Activated naive CD4-positive, alpha-beta T cell treated with anti-CD3 and anti-CD28 coated beads, Interleukin-2, amount 50 U/mL, for 24 hours (primary cell): Measurements from ENCODE around the gene FAM3B.
"Not testable (repeated sequence)": the region's sequence is repeated elsewhere in the genome, so short reads cannot be mapped to it uniquely, and the experiment has no call there.

Experiments
- H3K27ac Mint-ChIP-seq: one replicate; pipeline ENCODE4 v1.8.0; 2021; ENCODE audit warnings: mild to moderate bottlenecking, mixed read lengths
- H3K27me3 Mint-ChIP-seq: one replicate; pipeline ENCODE4 v1.8.0; 2021; ENCODE audit warnings: mixed read lengths
- H3K36me3 Mint-ChIP-seq: one replicate; pipeline ENCODE4 v1.8.0; 2021; ENCODE audit warnings: mixed read lengths
- H3K4me1 Mint-ChIP-seq: one replicate; pipeline ENCODE4 v1.8.0; 2021; ENCODE audit warnings: mixed read lengths
- H3K4me3 Mint-ChIP-seq: one replicate; pipeline ENCODE4 v1.8.0; 2021; ENCODE audit warnings: mild to moderate bottlenecking, mixed read lengths
- H3K9me3 Mint-ChIP-seq: one replicate; pipeline ENCODE4 v1.8.0; 2021; ENCODE audit warnings: mixed read lengths

Gene FAM3B

DNA sequence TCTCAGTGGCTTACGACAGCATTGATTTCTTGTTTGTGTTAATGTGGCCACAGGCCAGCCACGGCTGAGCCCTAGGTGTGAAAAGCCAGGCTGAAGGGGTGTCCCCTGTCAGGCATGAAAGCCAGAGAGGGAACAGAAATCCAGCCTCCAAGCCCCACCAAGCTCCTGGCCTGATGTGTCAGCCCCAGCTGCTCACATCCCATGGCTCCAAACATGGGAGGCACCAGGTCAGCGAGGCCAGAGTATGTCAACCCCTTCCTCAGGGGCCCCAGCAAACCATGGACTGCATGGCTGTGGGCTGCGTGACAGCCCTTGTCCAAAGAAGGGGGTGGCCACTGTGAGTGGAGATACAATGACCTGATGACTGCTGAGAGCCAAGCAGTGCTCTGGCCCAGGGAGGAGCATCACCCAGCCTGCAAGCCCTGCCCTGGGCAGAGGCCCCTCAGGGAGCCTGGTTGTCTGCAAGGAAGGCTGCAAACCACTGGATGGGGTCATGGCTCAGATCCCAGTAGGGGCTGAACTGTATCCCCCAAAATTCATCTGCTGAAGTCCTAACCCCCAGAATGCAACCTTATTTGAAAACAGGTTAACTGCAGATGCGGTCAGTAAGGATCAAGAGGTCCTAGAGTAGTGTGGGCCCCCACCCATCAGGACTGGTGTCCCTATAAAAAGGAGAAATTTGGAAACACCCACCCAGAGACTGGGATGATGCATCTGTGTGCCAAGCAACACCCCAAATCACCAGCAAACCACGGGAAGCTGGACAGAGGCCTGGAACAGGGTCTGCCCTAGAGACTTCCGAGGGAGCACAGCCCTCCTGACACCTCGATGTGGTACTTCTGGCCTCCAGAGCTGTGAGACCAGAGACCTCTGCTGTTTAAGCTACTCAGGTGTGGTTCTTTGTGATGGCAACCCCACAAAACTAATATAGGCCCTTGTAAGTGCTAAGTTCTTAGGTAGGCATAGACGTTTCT, 41.9 kb downstream of the FAM3B start:
- H3K4me1 Mint-ChIP-seq, result peaks cover 27% of the 10 kb centered on the region
- H3K4me3 Mint-ChIP-seq, result no peak overlapping the region
- no peaks in the 10 kb centered on the region for H3K9me3 Mint-ChIP-seq
- H3K27me3 Mint-ChIP-seq, result no peaks in the 10 kb centered on the region
- no peak overlapping the region for H3K27ac Mint-ChIP-seq
- no peaks in the 10 kb centered on the region for H3K36me3 Mint-ChIP-seq

DNA sequence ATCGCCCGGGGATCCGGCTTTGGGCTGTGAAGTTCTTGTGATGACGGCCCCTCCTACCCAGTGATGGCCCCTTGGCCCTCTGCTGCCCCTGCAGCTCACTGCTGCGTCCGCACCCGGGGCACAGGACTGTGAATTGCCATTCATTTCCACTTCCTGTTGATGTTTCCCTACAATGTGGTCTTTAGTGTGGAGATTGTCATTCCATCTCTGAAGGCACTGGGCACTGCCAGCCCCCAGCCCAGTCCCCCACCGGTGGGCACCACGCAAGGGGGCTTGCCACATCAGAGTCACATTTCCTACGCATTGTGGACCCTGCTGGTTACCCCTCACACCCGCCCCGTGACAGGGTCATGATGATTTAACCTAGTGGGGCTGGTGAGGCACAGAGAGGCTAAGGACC, 42.7 kb downstream of the FAM3B start:
- Mint-ChIP-seq H3K27me3 (no peaks in the 10 kb centered on the region), H3K4me3 (no peak overlapping the region), H3K4me1 (peaks cover 35% of the 10 kb centered on the region), H3K27ac (no peak overlapping the region), H3K36me3 (no peaks in the 10 kb centered on the region), H3K9me3 (no peaks in the 10 kb centered on the region)

DNA sequence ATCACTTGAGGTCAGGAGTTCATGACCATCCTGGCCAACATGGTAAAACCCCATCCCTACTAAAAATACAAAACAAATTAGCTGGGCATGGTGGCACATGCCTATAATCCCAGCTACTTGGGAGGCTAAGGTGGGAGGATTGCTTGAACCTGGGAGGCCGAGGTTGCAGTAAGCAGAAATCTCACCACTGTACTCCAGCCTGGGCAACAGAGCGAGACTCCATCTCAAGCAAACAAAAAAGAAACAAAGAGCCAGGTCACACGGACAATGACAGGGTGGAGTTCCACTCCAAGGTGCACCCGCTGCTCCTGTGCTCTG, 43.1 kb downstream of the FAM3B start:
- H3K9me3 Mint-ChIP-seq, H3K27ac Mint-ChIP-seq: not testable (repeated sequence)

DNA sequence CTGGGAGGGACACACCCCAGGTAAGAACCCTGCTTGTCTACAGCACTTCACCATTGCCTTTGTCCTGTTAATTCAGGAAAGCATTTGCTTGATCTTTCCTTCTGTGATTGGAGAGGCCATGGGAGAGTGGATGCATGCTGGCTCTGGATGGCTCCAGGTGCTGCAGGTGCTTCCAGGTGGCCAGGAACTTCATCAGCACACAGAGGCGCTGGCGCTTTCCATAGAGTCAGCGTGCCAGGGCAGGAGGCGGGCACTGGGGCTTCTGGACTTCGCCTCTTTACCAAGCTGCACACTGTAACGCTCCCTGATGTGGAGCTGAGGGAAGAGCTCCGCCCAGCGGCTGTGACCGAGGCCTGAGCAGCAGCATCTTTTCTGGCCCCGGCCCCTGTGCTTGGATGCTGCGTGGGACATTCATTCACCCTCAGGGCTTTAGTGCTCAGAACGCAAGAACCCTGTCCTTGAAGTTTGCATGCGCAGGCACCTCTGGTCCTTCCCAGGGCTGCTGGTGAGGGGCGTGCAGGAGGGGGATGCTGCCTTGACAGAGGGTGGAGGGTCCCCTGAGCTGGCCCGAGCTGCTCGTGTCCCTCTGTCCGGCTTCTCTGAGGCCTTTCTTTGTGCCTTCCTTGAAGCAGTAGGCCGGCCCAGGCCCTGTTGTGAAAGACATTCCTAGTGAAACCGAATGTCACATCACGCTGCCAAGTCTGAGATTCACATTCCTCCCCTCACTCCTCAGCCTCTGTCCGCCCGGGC, 43.6 kb downstream of the FAM3B start:
- Mint-ChIP-seq H3K9me3 (no peaks in the 10 kb centered on the region), H3K4me1 (peaks cover 44% of the 10 kb centered on the region)

More for the DNA sequence above, 43.1 kb downstream of the FAM3B start:
- H3K27me3 Mint-ChIP-seq, H3K4me3 Mint-ChIP-seq, H3K36me3 Mint-ChIP-seq: not testable (repeated sequence)
- peaks cover 39% of the 10 kb centered on the region for H3K4me1 Mint-ChIP-seq

DNA sequence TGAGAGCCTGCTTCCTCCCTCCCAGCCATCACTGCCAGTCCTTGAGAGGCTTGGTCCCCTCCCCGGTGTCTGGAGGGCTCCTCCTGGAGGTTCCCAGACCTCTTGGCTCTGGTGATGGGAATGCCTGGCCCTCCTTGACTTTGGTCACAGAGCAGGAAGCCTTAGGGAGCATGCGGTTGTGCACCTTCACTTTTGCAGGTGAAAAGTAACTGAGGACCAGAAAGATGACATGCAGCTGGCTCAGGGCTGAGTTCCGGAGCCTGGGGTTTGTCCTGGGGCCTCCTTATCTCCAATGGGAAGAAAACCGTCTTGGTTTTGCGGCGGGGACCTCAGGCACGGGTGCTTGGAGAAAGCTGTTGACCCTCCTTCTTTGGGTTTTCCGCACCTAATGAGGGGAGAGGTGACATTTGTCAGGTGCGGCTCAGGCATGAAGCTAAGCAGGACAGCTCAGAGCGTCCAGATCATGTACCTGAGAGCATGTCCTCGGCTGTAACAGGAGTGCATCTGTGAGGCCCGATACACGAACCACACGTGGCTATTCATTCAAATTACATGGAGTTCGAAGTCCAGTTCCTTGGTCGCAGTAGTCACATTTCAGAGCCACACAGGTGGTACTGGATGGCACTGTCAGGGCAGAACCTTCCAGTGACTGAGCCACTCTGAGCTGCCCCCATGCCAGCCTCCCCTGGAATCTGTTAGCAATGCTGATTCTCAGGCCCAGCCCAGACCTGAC, 44.6 kb downstream of the FAM3B start:
- Mint-ChIP-seq H3K4me1 (peaks cover 54% of the 10 kb centered on the region), H3K9me3 (no peaks in the 10 kb centered on the region), H3K27me3 (no peaks in the 10 kb centered on the region), H3K27ac (peak overlapping the region; percentile 99), H3K36me3 (peaks cover 2% of the 10 kb centered on the region), H3K4me3 (peak overlapping the region; percentile 93)

More for the DNA sequence above, 43.6 kb downstream of the FAM3B start:
- no peak overlapping the region for H3K27ac Mint-ChIP-seq
- H3K27me3 Mint-ChIP-seq, result no peaks in the 10 kb centered on the region
- H3K4me3 Mint-ChIP-seq, result no peak overlapping the region
- peaks cover under 1% of the 10 kb centered on the region for H3K36me3 Mint-ChIP-seq

DNA sequence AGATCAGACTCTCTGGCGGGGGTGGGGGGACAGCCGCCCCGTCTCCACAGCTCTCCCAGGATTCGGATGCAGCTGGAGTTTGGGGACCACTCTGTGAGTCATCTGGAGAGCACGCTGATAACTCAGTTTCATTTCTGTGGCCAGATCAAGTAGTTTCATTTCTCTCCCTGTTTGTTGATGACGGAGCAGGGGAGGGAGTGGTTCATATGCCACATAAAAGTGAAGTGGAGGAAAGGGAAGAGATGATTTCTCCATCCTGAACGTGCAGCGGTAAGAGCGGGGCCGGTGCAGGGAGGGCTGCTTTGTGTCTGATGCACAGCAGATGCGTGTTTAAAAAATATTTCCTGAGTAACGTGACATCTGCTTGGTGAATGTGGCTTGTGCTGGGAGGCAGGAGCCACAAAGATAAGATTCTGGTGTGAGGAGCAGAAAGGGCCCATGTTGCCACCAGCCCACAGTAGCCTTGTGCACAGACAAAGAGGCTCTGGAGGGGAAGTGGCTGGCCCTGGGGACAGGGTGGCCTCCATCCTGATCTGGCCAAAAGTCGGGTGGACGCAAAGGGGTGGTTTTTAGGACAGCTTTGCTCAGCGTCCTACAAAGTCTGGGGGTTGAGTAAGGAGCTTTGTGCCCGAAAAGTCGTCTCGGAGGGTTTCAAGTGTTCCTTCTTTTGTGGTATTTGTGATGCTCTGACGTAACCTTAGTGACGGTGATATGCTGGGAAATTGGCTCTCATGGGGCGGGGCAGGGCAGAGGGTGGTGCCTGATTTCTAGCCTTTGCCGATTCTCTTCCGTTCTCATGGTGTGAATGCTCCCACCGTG, 45.4 kb downstream of the FAM3B start, which contains the start of gene MX2:
MX2 (plus strand) TSS at position 242 of the 819 bp plus-strand sequence. CDS start 14,880 bp downstream, outside the sequence.
- H3K9me3 Mint-ChIP-seq, result no peaks in the 10 kb centered on the region
- H3K27ac Mint-ChIP-seq, result peak within 1 kb of the TSS; percentile 99
- peaks cover 5% of the 10 kb centered on the region for H3K36me3 Mint-ChIP-seq
- no peaks in the 10 kb centered on the region for H3K27me3 Mint-ChIP-seq
- H3K4me3 Mint-ChIP-seq, result peak within 1 kb of the TSS; percentile 93
- peaks cover 62% of the 10 kb centered on the region for H3K4me1 Mint-ChIP-seq

DNA sequence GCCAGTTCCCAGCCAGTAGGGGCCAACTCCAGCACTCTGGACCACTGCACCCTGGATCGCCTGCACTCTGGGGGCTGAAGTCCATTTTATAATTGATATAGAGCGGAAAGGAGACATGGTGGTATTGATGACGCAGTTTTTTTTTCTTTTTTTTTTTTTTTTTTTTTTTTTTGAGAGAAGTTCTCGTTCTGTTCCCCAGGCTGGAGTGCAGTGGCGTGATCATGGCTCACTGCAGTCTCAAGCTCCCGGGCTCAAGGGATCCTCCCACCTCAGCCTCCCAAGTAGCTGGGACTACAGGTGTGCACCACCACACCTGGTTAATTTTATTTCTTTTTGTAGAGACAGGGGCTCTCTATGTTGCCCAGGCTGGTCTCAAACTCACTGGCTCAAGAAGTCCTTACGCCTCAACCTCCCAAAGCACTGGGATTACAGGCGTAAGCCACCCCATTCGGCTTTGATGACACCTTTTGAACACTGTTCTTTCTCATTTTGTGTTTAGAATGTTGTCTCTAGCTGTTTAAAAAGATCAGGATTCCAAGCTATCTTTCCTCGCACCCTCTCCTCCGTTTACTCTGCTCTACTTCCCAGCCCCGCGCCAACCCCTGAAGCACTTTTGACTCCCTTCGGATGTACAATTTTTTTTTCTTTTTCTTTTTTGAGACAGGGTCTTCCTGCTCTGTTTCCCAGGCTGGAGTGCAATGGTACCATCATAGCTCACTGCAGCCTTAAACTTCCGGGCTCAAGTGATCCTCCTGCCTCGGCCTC, 46.2 kb downstream of the FAM3B start:
- H3K4me1 Mint-ChIP-seq, result peaks cover 68% of the 10 kb centered on the region
- peaks cover 6% of the 10 kb centered on the region for H3K36me3 Mint-ChIP-seq
- H3K9me3 Mint-ChIP-seq, result no peaks in the 10 kb centered on the region
- no peaks in the 10 kb centered on the region for H3K27me3 Mint-ChIP-seq
- peak overlapping the region; percentile 99 for H3K27ac Mint-ChIP-seq
- H3K4me3 Mint-ChIP-seq, result peak overlapping the region; percentile 93

DNA sequence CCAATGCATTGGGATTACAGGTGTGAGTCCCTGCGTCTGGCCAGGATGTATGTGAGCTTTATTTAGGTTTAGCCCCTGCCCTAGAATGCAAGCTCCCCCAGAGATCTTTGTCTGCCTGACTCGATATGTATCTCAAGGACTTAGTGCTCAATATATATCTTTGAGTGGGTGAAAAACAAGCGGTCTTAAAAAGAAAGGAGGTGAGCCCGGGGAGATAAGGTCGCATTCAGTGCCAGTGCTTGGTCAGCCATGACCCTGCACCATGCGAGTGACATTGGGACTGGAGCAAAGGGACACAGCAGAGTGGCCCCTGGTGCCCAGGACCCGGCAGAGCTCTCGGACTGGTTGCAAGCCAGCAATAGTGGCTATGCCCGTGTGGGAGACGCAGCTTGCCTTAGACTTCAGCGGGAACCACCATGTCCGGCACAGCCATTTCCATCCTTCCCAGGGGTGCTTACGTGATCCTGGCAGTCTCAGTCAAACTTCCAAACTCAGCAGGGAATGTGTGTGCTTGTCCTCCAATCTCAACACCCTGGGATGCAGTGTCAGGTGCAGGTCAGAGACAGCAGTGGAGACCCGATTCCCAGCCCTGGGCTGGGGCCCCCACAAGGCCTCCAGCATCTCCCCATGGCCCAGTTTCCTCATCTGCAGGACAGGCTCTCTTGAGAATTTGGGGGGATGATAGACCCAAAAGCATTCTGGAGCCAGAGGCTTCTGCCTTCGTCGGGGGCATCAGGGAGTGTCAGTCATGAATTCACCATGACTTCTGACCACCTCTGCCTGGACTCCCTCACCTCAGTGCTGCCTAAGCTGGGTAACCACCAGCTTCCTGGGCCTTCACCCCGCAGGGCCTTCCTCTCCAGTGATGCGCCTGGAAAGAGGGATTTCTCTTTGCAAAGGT, 47.0 kb downstream of the FAM3B start:
- H3K9me3 Mint-ChIP-seq, result no peaks in the 10 kb centered on the region

DNA sequence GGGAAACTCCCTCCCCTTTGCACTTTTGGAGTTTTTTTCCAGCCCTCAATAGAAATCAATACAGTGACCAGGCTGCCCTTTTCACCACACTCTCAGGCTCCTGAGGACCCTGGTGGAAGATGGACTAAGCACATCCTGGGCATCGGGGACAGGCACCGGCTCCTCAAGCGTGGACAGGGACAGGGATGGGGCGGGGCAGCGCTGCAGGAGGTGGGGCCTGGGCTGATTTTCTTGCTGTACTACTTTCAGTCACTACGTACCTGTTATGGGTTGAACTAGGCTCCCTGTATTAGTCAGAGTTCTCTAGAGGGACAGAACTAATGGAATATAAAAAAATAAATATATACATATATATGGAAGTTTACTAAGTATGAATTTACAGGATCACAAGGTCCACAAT, 47.7 kb downstream of the FAM3B start:
- H3K27me3 Mint-ChIP-seq, result no peaks in the 10 kb centered on the region
- H3K4me3 Mint-ChIP-seq, result peak overlapping the region; percentile 93
- H3K27ac Mint-ChIP-seq, result peak overlapping the region; percentile 99
- H3K4me1 Mint-ChIP-seq, result peaks cover 83% of the 10 kb centered on the region
- no peaks in the 10 kb centered on the region for H3K9me3 Mint-ChIP-seq
- H3K36me3 Mint-ChIP-seq, result peaks cover 8% of the 10 kb centered on the region

More for the DNA sequence above, 47.0 kb downstream of the FAM3B start:
- H3K4me3 Mint-ChIP-seq, result peak overlapping the region; percentile 93
- H3K4me1 Mint-ChIP-seq, result peaks cover 76% of the 10 kb centered on the region
- H3K27ac Mint-ChIP-seq, result peak overlapping the region; percentile 99
- no peaks in the 10 kb centered on the region for H3K27me3 Mint-ChIP-seq
- H3K36me3 Mint-ChIP-seq, result peaks cover 8% of the 10 kb centered on the region

DNA sequence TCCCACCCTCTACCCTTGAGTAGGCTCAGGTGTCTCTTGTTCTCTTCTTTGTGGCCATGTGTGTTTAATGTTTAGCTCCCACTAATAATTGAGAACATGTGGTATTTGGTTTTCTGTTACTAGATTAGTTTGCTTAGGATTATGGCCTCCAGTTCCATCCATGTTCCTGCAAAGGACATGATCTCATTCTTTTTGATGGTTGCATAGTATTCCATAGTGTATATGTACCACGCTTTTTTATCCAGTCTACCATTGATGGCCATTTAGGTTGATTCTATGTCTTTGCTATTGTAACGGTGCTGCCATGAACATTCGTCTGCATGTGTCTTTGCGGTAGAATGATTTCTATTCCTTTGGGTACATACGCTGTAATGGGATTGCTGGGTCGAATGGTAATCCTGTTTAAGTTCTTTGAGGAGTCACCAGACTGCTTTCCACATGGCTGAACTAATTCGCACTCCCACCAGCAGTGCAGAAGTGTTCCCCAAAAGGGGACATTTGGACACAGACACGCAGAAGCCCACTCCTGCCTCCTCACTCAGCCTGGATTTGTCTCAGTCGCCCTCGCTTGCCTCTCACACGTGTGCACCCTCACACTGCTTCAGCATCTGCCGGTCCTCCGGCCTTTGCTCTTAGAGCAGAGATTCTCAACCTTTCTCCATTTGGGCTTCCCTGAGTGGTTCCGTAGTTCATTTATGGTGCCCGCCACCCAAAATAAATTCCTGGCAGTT, 48.9 kb downstream of the FAM3B start:
- no peaks in the 10 kb centered on the region for H3K9me3 Mint-ChIP-seq
- peak overlapping the region; percentile 15 for H3K4me3 Mint-ChIP-seq
- peaks cover 8% of the 10 kb centered on the region for H3K36me3 Mint-ChIP-seq
- no peaks in the 10 kb centered on the region for H3K27me3 Mint-ChIP-seq
- H3K4me1 Mint-ChIP-seq, result peaks cover 91% of the 10 kb centered on the region
- H3K27ac Mint-ChIP-seq, result peak overlapping the region; percentile 17

DNA sequence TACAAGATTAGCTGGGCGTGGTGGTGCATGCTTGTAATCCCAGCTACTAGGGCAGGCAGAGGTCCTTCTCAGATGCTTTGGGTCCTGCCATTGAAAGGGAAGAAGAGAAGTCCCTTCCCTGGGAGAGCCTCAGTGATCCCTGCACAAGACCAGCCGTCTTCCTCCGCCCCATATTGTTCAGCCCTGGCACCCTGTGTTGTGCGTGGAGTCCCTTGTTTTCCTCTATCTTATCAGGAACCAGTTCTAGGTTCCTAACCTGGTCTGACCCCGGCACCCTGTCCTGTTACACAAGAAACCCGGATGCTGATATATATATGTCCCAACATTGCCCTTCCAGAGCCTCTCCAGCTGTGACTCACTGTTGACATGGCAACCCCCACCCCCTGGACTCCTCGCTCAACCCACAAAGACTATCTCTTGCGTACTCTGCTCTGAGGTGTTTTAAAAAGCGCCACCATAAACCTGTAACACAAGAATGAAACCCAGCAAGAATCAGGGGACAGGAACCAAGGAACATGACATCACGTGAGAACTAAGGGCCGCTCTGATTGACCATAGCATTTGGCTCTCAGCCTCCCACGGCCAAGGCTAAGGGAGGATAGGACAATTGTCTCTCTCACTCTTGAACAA, 50.0 kb downstream of the FAM3B start:
- peak overlapping the region; percentile 90 for H3K27ac Mint-ChIP-seq
- peaks cover 92% of the 10 kb centered on the region for H3K4me1 Mint-ChIP-seq
- H3K4me3 Mint-ChIP-seq, result no peak overlapping the region
- H3K36me3 Mint-ChIP-seq, result peaks cover 11% of the 10 kb centered on the region
- H3K9me3 Mint-ChIP-seq, result no peaks in the 10 kb centered on the region
- no peaks in the 10 kb centered on the region for H3K27me3 Mint-ChIP-seq

DNA sequence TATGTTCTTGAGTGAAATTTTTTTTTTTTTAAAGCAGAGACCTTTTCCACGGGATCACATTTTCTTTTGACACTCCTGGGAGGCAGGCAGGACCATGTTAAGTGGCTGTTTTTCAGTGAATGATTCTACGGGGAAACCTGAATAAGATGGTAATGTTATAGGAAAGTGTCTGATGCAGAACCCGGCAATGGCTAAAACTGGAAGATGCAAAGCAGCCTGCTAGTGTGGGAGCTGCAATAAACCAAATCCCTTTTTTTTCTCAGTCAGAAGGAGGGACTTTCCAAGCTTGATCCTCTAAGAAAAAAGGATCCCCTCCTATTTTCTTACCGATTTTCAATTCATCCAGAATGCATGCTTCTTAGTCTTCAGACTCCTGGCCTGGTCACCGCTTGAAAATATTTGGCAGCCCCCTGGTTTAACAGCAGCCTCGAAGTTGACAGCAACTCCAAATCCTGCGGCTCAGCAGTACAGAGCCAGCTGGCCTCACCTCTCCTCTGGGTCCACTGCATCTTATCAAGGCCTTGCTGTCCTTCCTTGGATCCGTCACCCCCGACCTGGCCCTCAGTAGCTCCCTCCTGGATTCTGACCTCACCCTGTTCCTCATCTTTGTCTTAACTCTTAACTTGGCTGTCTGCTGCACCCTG, 50.8 kb downstream of the FAM3B start:
- peaks cover 92% of the 10 kb centered on the region for H3K4me1 Mint-ChIP-seq
- no peak overlapping the region for H3K4me3 Mint-ChIP-seq
- H3K27ac Mint-ChIP-seq, result peak overlapping the region; percentile 83
- no peaks in the 10 kb centered on the region for H3K27me3 Mint-ChIP-seq
- no peaks in the 10 kb centered on the region for H3K9me3 Mint-ChIP-seq
- peaks cover 11% of the 10 kb centered on the region for H3K36me3 Mint-ChIP-seq
